Stromal cell of bone marrow (primary cell): ENCODE measurements around the gene HABP4.

Experiments
- DNase-seq: peaks from one replicate; pipeline ENCODE4 v3.0.0-alpha.2; 2012; ENCODE audit warnings: low read depth

HABP4 gene, protein sequence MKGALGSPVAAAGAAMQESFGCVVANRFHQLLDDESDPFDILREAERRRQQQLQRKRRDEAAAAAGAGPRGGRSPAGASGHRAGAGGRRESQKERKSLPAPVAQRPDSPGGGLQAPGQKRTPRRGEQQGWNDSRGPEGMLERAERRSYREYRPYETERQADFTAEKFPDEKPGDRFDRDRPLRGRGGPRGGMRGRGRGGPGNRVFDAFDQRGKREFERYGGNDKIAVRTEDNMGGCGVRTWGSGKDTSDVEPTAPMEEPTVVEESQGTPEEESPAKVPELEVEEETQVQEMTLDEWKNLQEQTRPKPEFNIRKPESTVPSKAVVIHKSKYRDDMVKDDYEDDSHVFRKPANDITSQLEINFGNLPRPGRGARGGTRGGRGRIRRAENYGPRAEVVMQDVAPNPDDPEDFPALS

DNA sequence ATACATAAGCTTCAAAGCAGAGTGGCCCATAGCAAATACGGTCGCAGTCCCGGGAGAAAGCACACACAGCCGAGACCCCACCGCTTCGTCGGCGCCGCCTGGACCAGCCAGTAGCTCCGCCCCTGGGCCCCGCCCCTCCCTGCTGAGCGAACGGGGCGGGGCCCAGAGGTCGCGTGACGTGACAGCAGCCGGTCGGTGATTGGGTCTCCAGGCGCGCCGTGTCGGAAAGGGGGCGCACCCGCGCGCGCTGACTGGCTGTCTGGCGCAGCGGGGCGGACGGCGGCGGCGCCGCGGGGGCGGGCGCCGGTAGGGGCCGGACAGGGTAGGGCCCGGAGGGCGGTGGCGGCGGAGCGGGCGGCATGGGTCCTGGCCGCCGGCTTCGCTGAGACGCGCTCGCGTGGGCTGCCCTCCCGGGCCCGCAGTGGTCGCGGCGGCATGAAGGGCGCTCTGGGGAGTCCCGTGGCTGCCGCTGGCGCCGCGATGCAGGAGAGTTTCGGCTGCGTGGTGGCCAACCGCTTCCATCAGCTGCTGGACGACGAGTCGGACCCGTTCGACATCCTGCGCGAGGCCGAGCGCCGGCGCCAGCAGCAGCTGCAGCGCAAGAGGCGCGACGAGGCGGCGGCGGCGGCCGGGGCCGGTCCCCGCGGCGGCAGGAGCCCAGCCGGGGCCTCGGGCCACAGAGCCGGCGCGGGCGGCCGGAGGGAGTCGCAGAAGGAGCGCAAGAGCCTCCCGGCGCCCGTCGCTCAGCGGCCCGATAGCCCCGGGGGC is at the start of gene HABP4:
HABP4 (plus strand) TSS at position 325 of the 768 bp plus-strand sequence; CDS start at position 436, 111 bp downstream.
- peak; percentile 91 for DNase-seq

DNA sequence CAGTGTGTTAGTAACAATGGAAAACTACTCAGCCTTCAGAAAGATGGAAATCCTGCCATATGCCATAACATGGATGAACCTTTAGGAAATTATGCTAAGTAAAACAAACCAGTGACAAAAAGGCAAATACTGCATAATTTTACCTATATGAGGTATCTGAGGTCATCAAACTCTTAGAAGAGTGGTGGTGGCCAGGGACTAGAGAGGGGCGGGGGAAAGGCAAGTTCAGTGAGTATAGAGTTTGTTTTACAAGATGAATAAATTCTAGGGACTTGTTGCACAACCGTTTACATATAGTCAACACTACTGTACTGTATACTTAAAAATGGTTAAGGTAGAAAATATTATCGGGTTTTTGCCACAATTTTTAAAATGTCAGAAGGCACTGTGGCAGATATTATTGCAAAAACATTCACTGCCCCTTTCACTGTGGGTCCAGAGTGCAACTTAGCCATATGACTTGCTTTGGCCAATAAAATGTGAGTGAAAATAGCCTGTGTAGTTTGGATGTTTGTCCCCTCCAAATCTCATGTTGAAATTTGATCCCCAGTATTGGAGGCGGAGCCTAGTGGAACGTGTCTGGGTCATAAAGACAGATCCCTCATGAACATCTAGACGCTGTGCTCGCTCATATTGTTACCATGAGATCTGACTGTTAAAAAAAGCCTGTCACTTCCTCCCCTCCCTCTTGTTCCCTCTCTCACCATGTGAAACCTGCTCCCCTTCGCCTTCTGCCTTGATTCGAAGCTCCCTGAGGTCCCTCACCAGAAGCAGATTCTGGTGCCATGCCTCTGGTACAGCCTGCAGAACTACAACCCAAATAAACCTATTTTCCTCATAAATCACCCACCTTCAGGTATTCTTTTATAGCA is 41.3 kb upstream of the HABP4 start:
- no peak for DNase-seq

DNA sequence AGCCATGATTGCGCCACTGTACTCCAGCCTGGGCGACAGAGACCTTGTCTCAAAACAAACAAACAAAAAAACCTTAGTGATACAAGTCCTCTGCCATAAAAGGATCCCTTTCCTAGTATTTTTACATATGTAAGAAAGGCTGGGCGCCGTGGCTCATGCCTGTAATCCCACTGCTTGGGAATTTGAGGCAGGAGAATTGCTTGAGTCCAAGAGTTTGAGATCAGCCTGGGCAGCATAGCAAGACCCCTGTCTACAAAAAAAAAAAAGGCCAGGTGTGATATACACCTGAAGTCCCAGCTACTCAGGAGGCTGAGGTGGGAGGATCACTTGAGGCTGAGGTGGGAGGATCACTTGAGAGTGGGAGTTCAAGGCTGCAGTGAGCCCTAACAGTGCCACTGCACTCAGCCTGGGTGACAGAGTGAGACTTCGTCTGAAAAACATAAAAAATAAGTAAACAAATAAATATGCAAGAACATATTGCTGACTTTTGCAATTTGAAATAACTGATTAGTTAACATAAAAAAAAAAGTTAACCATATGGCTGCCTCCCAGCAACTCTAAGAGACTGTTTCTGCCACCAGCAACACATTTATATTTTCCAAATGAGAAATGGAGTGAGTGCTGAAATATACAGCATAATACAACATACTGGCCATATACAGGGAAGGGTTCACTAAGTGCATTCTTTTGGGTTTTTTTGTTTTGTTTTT is 38.7 kb upstream of the HABP4 start:
- no peak for DNase-seq

DNA sequence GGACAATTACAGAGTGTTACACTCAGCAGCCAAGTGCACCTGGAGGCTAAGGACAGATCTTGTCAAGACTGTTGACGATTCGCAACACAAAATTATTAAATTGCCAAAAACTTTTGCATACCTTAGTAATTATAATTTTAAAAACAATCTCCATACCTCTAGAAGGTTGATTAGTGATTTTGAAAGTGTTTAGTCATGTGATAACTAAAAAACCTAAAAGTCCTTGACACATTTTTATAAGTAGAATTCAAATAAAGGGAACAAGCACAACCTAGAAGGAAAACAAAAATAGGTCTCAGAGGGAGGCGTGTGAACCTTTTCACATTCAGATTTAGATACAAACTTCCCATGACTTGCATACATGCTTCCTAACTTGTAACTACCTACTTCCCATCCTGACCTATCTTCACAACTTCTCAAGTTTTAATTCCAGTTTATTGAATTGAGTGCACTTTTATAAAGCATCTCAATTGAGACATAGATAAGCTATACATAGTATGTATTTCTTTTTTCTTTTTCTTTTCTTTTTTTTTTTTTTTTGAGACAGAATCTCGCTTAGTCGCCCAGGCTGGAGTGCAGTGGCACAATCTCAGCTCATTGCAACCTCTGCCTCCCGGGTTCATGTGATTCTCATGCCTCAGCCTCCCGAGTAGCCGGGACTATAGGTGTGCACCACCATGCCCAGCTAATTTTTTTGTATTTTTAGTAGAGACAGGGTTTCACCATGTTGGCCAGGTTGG is 37.6 kb upstream of the HABP4 start:
- DNase-seq, result no peak

DNA sequence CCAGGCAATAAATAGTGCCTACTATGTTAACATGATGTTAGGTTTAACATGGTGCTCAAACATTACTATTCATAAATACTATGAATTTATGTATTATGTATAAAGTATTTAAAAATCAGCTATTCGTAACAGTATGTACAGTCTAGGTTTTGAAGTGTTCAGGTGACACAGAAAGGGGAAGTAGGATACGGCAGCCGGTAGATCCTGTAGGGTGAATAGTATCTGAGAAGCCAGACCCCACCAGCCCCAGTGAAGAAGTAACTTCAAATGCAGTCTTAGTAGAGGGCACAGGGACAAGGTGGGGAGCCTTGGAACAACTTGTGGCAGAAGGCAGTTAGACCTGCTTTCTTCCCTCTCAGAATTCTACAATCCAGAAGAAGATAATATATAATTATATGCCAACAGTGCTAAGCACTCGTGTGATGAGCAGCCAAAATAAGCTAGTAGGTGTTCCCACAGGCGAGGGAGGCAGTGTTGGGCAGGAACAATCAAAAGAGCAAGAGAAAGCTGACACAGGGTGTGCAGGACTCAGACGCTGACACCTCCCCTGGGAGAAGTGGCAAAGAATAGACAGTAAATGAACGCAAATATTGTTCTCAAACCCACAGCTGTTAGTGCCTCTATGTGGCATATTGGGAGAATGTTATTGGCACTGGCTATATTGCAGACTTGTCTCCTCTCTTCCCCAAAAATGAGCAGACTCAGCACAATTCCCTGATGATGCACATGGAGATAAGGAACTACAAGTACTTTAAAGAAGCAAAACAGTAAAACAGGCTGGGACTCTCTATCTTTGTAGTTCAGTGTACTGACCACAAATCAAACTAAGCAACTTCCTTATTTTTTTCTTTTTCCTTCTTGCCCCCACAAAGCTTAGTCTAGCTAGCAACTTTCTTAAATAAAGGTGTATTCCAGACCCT is 36.4 kb upstream of the HABP4 start:
- DNase-seq, result no peak

DNA sequence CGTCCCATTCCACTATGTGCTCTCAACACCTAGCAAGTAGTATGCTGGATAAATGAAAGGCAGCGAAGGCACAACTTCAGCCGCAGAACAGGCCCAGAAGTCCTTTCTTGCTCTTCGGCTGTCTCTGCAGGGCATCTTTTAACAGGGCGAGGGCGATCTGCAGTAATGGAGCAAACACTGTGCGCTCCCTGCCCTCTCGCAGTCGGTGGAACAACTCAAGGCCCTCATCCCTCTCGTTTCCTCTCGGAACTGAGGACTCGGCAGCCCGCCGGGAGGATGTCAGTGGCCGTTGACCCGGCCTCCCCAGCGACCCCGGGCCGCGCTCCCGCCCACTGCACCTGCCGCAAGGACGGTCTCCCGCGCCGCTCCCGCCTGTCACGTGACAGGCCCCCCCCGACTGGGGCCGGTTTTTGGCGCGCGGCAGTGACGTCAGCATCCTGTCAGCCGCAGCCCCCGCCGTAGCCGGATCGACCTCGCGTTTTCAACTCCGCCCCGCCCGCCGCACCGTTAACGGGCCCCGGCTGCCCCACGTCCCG is 32.9 kb upstream of the HABP4 start:
- DNase-seq, result peak; percentile 62

DNA sequence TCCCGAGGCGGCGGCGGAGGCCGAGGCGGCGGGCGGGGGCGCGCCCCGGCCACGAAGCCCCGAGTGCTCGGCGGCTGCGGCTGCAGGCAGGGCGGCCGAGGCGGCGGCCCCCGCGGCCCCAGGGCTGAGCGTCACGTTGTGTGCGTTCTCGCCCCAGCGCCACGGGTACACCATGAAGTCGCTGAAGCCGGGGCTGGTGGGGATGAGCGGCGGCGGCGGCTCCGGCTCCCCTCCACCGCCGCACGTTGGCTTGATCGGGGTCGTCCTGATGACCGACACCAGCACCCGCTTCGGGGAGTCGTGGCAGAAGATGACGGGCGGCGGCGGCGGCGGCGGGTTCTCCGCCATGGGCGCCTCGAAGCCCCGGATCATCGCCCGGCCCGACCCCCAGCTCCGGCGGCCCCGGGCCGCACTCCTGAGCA is 32.3 kb upstream of the HABP4 start:
- DNase-seq, result no peak

DNA sequence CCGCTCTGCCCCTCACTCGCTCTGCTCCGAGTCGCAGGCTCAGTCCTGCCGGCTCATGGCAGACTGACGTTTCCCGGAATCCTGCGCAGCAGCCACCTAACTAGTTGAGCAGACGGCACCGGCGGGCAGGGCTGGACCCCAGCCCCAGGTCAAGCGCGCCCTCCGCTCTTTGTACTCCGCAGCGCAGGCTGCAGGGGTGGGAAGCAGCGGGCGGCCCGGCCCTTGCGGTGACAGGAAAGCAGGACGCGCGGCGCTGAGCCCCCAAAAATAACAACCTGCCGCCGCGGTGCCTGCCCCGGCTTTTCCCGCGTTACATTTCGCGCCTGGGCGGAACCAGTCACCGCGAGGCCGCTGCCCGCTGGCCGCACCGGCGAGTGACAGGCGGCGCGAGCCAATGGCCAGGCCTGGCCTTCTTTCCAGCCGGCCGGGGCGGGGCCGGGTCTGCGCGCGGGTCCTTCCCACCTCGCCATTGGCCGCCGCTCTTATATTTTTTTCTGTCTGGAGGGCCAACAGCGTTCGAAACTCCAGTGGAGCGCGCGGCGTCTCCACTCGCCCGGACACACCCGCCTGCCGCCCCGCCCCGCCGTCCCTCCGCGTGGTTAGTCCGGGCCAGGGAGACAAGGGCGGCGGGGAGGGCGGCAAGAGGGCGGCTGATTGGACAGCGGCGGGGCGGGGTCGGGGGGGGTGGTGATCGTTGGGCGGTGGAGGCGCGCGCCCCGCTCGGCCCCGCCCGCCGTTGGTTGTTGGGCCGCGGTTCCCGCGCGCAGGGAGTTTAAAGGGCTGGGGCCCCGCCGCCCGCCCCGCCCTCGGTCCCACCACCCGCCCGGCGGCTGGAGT is 31.7 kb upstream of the HABP4 start, which contains the start of gene ZNF367:
ZNF367 (minus strand) TSS at position 288 of the 837 bp plus-strand sequence. CDS start 338 bp downstream, outside the sequence.
- DNase-seq, result peak; percentile 98

DNA sequence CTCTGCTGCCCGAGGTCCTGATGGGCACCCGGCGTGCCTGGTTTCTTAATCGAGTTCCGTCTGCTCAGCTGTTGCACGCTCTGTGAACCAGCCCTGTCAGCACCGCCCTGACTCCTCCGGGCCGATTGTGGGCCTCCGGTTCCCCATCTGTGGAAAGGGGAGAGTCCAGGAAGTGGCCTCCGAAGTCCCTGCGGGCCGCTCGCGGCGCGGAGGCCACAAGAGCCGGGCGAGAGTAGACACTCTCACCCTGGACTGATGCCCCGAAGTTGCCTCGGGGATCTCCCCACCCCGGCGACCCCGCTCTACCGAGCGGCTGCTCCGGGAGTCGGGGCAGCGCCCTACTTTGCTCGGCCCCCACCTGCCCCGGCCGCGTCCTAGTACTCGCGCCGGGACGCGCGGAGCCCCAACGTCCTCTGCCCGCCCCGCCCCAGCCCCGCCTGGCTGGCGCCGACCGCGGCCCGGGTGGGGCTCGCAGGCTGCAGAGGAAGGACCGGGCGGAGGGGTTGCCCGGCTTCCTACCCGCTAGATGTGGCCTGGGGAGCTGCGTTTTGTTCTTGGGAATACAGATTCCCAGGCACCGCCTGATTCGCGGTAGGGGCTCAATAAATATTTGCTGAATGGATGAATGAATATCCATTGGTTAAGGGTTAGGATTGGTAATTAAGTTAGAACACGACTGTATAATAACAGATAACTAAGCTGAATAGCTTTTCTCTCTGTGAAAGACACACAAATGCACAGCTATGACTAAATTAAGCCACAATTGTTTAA is 30.9 kb upstream of the HABP4 start:
- DNase-seq, result no peak

DNA sequence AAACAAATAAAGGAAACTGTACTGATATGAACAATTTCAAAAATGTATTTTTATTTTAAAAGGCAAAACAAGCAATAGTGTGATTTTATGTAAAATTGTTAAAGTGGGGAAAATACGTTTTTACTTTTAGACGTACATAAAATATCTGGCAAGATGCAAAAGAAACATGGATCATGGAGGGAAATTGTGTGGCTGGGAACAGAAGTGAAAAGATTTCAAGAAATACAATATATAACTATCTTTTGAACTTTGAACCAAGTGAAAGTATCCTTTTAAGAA is 30.3 kb upstream of the HABP4 start:
- no peak for DNase-seq

DNA sequence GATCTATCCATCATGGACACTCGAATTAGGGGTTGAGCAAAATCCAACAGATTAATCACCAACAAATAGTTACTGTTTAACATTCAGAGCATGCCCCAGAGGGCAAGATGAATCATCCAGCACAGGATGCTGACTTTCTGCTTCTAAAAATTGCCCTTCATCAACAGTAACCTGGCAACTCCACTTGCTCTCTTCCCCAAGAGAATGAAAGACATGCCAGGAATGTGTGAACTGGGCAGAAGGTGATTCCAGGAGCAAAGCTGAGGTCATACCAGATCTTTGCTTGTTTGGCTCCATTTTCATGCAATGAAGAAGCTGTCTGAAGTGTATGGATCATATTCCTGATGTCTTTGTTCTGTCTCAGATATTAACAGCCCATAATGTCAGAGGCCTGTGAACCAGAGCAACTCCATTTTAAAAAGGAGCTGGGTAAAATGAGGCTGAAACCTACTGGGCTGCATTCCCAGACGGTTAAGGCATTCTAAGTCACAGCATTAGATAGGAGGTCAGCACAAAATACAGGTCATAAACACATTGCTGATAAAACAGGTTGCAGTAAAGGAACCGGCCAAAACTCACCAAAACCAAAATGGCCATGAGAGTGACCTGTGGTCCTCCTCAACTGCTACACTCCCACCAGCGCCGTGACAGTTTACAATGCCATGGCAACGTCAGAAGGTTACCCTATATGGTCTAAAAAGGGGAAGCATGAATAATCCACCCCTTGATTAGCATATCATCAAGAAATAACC is 29.3 kb upstream of the HABP4 start:
- peak; percentile 97 for DNase-seq

DNA sequence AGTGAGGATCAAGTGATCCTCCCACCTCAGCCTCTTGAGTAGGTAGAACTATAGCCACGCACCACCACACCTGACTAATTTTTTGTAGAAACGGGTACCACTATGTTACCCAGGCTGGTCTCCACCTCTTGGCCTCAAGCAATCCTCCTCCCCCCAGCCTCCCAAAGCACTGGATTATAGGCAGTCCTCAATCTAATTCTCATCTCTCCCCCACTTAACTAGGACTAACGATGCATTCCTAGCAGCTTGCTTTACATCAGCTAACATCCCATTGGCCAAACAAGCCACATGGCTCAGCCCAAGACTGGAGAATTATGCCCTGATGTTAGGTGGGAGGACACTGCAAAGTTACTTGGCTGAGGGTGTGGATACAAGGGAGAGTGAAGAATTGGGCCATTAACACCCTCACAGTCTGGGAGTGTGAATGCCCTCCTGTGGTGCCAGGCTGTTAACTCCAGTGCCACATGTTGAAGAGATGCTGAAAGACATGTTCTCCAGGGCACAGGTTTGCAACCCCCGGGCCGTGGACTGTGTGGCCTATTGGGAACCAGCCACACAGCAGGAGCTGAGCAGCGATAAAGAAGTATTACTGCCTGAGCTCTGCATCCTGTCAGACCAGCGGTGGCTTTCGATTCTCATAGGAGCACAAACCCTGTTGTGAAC is 26.5 kb upstream of the HABP4 start:
- DNase-seq, result no peak

DNA sequence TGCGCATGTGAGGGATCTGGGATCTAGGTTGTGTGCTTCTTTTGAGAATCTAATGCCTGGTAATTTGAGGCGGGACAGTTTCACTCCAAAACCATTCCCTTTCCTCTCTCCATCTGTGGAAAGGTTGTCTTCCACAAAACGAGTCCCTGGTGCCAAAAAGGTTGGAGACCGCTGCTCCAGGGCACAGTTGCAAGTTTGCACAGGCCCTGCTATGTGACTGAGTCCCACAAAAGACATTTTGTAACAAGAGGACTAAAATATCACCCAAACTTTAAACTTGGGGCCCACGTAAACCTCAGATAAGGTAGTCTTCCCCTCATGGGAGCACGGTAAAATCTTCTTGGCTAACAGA is 26.0 kb upstream of the HABP4 start:
- no peak for DNase-seq

DNA sequence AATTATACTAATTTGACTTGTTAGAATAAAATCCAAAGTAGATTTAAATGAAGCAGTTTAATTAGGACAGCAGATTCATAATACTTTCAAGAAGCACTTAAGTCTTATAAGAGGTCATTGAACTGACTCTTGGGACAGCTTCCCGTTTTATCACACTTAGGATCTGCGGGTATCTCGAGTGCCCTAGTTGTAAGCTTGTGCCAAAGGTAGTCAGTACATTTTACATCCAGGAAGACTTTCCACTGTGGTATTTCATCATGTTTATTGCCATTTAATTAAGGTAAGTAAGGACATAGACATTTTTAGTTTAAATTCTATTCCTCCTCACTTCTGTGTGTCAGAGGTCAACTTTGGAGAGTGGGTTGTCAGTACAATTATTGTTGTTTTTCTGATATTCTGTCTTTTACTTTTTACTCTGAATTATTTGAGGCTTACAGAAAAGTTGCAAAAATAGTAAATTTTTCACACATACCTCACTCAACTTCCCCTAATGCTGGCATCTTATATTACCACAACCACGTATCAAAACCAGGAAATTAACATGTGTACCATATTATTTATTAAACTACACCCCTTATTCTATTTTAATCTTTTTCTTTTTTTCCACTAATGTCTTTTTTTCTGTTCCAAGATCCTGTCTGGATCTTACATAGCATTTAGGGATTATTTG is 24.3 kb upstream of the HABP4 start:
- DNase-seq, result no peak

DNA sequence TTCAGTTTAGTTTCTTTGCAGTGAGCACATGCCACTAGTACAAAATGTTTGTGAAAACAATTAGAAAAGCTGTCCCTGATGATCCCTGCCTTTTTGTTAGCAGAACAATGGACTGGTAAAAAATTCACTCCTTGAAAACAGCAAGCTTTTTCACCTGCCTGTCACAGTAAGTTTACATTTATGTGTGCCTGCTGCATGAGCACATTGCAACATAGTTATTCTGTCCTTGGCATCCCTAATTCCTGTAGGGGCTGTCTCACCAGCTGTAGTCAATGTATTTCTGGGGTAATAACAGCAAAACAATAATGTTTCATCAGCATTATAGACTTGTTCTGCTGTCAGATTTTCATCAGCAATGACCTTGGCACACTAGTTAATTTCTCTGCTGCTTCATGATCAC is 20.2 kb upstream of the HABP4 start:
- no peak for DNase-seq

DNA sequence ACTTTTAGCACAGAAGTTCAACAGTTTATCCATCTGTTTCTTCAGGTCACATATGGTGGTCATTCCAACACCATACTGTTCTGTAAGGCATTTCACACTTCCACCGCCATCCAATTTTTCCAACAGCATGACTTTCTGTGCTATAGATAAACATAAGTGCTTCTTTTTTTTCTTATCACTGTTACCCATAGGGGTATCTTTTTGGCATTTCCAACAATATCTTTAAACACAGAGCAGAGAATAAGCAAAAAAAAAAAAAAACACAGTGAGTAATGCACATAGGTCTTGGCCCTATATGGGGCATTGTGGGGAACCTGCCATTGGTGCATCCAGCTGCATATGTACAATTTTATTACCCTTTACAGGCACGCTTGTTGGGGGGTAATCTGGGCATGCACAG is 19.6 kb upstream of the HABP4 start:
- DNase-seq, result no peak
